H1 (cell line): ENCODE measurements around the gene ALK. TPM values are rescaled to one million over a fixed set of nuclear protein-coding genes. Genes with fewer than 3 reads are reported as not detected.

Experiments
- CTCF ChIA-PET: fragments of 300-600 bp; sonication (Branson Sonifier 250); formaldehyde crosslinking; loops from one replicate; lab custom pipeline; 2021; ENCODE audit not compliant: partially characterized antibody; lab: Charles Lee
- POLR2A ChIA-PET: fragments of 300-600 bp; sonication (Branson Sonifier 250); formaldehyde crosslinking; loops from one replicate; lab custom pipeline; 2021; ENCODE audit warnings: inconsistent platforms; ENCODE audit not compliant: partially characterized antibody; lab: Charles Lee
- DNase-seq, 2 experiments: peaks; one replicate each; pipeline versions ENCODE4 v3.0.0 to v3.0.0-alpha.2; 2010 to 2022; ENCODE audit warnings: low spot score in 2 of 2, low read depth in 1 of 2, mixed read lengths in 1 of 2
- FAIRE-seq: peaks from 2 replicates; lab custom pipeline; 2011; peaks lifted over from hg19 to GRCh38; lab: Jason Lieb, UNC
- H2AFZ ChIP-seq: 2 replicates; pipeline ENCODE4 v1.8.1; 2012; ENCODE audit warnings: low read length, inconsistent platforms
- H2AK5ac ChIP-seq: 2 replicates; pipeline ENCODE4 v1.6.1; 2013; ENCODE audit warnings: low read depth, low read length
- H2BK120ac ChIP-seq: replicated peaks from 2 replicates; pipeline ENCODE3; 2013; ENCODE audit warnings: low read depth, low read length, inconsistent platforms
- H2BK12ac ChIP-seq: 2 replicates; pipeline ENCODE4 v1.6.1; 2013; ENCODE audit warnings: low read depth, low read length
- H2BK15ac ChIP-seq: 2 replicates; pipeline ENCODE4 v1.6.1; 2013; ENCODE audit warnings: low read length
- H2BK20ac ChIP-seq: 2 replicates; pipeline ENCODE4 v1.6.1; 2013; ENCODE audit warnings: low read length
- H2BK5ac ChIP-seq: 2 replicates; pipeline ENCODE4 v1.6.1; 2013; ENCODE audit warnings: low read depth, low read length
- H3K14ac ChIP-seq: 2 replicates; pipeline ENCODE4 v1.6.1; 2013; ENCODE audit warnings: inconsistent platforms; ENCODE audit not compliant: insufficient read length
- H3K18ac ChIP-seq: 2 replicates; pipeline ENCODE4 v1.6.1; 2013; ENCODE audit warnings: low read length; ENCODE audit errors: extremely low read depth
- H3K23ac ChIP-seq: 2 replicates; pipeline ENCODE4 v1.6.1; 2013; ENCODE audit warnings: inconsistent platforms; ENCODE audit not compliant: insufficient read length
- H3K23me2 ChIP-seq: 2 replicates; pipeline ENCODE4 v1.6.1; 2013; ENCODE audit warnings: low read depth, low read length
- H3K27ac ChIP-seq: 2 replicates; pipeline ENCODE4 v1.6.1; 2011; ENCODE audit warnings: low read depth, low read length, inconsistent platforms
- H3K27me3 ChIP-seq, 4 experiments: replicated peaks in 1 of 4; 1 replicate in 1 of 4; 2 replicates in 3 of 4; pipeline versions ENCODE4 v1.6.1 to v1.8.1; 2011 to 2013; ENCODE audit warnings: low read length in 3 of 4, mild to moderate bottlenecking in 3 of 4, inconsistent platforms in 2 of 4, mixed read lengths in 2 of 4, moderate library complexity in 1 of 4; ENCODE audit not compliant: control insufficient read depth in 3 of 4, insufficient read depth in 3 of 4; ENCODE audit errors: extremely low read depth in 1 of 4
- H3K36me3 ChIP-seq, 4 experiments: 2 replicates each; pipeline versions ENCODE4 v1.6.1 to v1.8.1; 2011 to 2013; ENCODE audit warnings: mild to moderate bottlenecking in 4 of 4, low read length in 3 of 4, moderate library complexity in 2 of 4, control low read depth in 1 of 4, inconsistent platforms in 1 of 4; ENCODE audit not compliant: insufficient read depth in 4 of 4, control insufficient read depth in 2 of 4
- H3K4ac ChIP-seq: replicated peaks from 2 replicates; pipeline ENCODE3; 2013; ENCODE audit warnings: low read length, low read depth, mixed read lengths, inconsistent platforms; ENCODE audit not compliant: insufficient read length
- H3K4me1 ChIP-seq, 4 experiments: replicated peaks in 1 of 4; 1 replicate in 1 of 4; 2 replicates in 3 of 4; pipeline versions ENCODE4 v1.6.1 to v1.8.1; 2011 to 2013; ENCODE audit warnings: low read length in 3 of 4, inconsistent platforms in 2 of 4, mixed read lengths in 1 of 4; ENCODE audit not compliant: insufficient read depth in 4 of 4, control insufficient read depth in 3 of 4
- H3K4me2 ChIP-seq, 2 experiments: 2 replicates each; pipeline versions ENCODE4 v1.6.1 to v1.8.1; 2011 to 2013; ENCODE audit warnings: low read depth in 2 of 2, low read length in 2 of 2, control low read depth in 1 of 2, inconsistent platforms in 1 of 2, mild to moderate bottlenecking in 1 of 2; ENCODE audit not compliant: insufficient read depth in 1 of 2
- H3K4me3 ChIP-seq, 4 experiments: fragments of 200-600, 300-600 bp in 1 of 4; sonication (generic), shearing (Covaris generic), sonication (Bioruptor Twin) in 1 of 4; 2 replicates each; pipeline versions ENCODE4 v1.5.1 to v1.8.1; 2011 to 2016; ENCODE audit warnings: low read length in 4 of 4, low read depth in 3 of 4, control low read depth in 2 of 4, inconsistent platforms in 2 of 4, mild to moderate bottlenecking in 2 of 4, mixed read lengths in 1 of 4, moderate library complexity in 1 of 4; ENCODE audit not compliant: insufficient read depth in 2 of 4; ENCODE audit errors: extremely low read depth in 1 of 4
- H3K56ac ChIP-seq: replicated peaks from 2 replicates; pipeline ENCODE3; 2013; ENCODE audit warnings: low read depth, mild to moderate bottlenecking, mixed read lengths, low read length, inconsistent platforms; ENCODE audit not compliant: insufficient read length
- H3K79me1 ChIP-seq: 2 replicates; pipeline ENCODE4 v1.6.1; 2013; ENCODE audit warnings: low read depth, low read length, control low read depth
- H3K79me2 ChIP-seq, 2 experiments: 2 replicates each; pipeline versions ENCODE4 v1.6.1 to v1.8.1; 2012 to 2013; ENCODE audit warnings: low read length in 2 of 2, mild to moderate bottlenecking in 2 of 2, inconsistent platforms in 1 of 2; ENCODE audit not compliant: insufficient read depth in 2 of 2, control insufficient read depth in 1 of 2
- H3K9ac ChIP-seq, 4 experiments: replicated peaks in 1 of 4; 1 replicate in 1 of 4; 2 replicates in 3 of 4; pipeline versions ENCODE4 v1.6.1 to v1.8.1; 2011 to 2013; ENCODE audit warnings: low read depth in 3 of 4, low read length in 3 of 4, control low read depth in 2 of 4, mild to moderate bottlenecking in 2 of 4, moderate library complexity in 2 of 4, inconsistent platforms in 1 of 4; ENCODE audit errors: extremely low read depth in 1 of 4
- H3K9me3 ChIP-seq, 2 experiments: 2 replicates each; pipeline versions ENCODE4 v1.6.1 to v1.8.1; 2012 to 2013; ENCODE audit warnings: mild to moderate bottlenecking in 2 of 2, moderate library complexity in 2 of 2, control low read depth in 1 of 2, inconsistent platforms in 1 of 2, low read depth in 1 of 2, low read length in 1 of 2, mixed read lengths in 1 of 2; ENCODE audit not compliant: insufficient read depth in 2 of 2
- H4K20me1 ChIP-seq, 2 experiments: replicated peaks in 1 of 2; 2 replicates each; pipeline versions ENCODE3 to v1.8.1; 2011 to 2013; ENCODE audit warnings: inconsistent platforms in 2 of 2, low read length in 2 of 2, mild to moderate bottlenecking in 1 of 2; ENCODE audit not compliant: insufficient read depth in 2 of 2, control insufficient read depth in 1 of 2
- H4K5ac ChIP-seq: 2 replicates; pipeline ENCODE4 v1.6.1; 2013; ENCODE audit warnings: low read length, low read depth, mixed read lengths, inconsistent platforms; ENCODE audit not compliant: insufficient read length
- H4K8ac ChIP-seq: 2 replicates; pipeline ENCODE4 v1.8.0; 2013; ENCODE audit warnings: mild to moderate bottlenecking, moderate library complexity, low read length, inconsistent platforms; ENCODE audit not compliant: insufficient read depth; ENCODE audit errors: extremely low read depth
- H4K91ac ChIP-seq: replicated peaks from 2 replicates; pipeline ENCODE3; 2013; ENCODE audit warnings: low read length, mixed read lengths, inconsistent platforms; ENCODE audit not compliant: insufficient read length
- GABPA ChIP-seq: IDR thresholded peaks from 2 replicates; pipeline ENCODE4 v1.6.1; 2011; ENCODE audit warnings: mild to moderate bottlenecking, low read length, moderate library complexity, borderline replicate concordance; ENCODE audit not compliant: insufficient read depth
- KDM4A ChIP-seq: IDR thresholded peaks from one replicate; pipeline ENCODE4 v1.7.1; 2012; ENCODE audit warnings: low read depth, mild to moderate bottlenecking, moderate library complexity, low read length, inconsistent platforms; ENCODE audit not compliant: severe bottlenecking
- MAFK ChIP-seq: IDR thresholded peaks from 2 replicates; pipeline ENCODE4 v1.6.1; 2012; ENCODE audit warnings: low read depth, mild to moderate bottlenecking, improper control_type of control experiment, low read length
- PHF8 ChIP-seq: fragments of 200-600 bp; sonication (generic); conservative IDR thresholded peaks from 2 replicates; pipeline ENCODE4 v1.7.1; 2012; ENCODE audit warnings: low read depth, mild to moderate bottlenecking, inconsistent platforms, low read length, moderate library complexity
- RXRA ChIP-seq: IDR thresholded peaks from 2 replicates; pipeline ENCODE4 v1.6.1; 2011; ENCODE audit warnings: low read depth, mild to moderate bottlenecking, low read length, moderate library complexity; ENCODE audit not compliant: insufficient read depth
- SUZ12 ChIP-seq: fragments of 200-600 bp; sonication (generic); IDR thresholded peaks from 2 replicates; pipeline ENCODE4 v1.6.1; 2012; ENCODE audit warnings: mild to moderate bottlenecking, inconsistent platforms, low read length, moderate library complexity, mixed read lengths
- WGBS, 2 experiments: shearing (Covaris generic) in 1 of 2; methylation state at CpG; one replicate each; pipeline versions ENCODE4 v1.1.6 to v1.1.7; 2013 to 2015; ENCODE audit warnings: low lambda C conversion rate in 2 of 2, mixed read lengths in 2 of 2, inconsistent platforms in 1 of 2, low coverage in 1 of 2, missing lambda C conversion rate in 1 of 2; ENCODE audit not compliant: insufficient replicate concordance in 2 of 2, insufficient coverage in 1 of 2, insufficient read length in 1 of 2; ENCODE audit errors: extremely low coverage in 1 of 2, missing lambda C conversion rate in 1 of 2; 5-methylcytosine and 5-hydroxymethylcytosine counted together
- polyA plus RNA-seq, 7 experiments: library from polyadenylated mRNA; depleted of rRNA in 3 of 7; stranded (reverse) in 5 of 7; unstranded in 2 of 7; fragments of >200 nt in 5 of 7; fragments of 200-250 nt in 2 of 7; gene quantifications; 1 replicate in 5 of 7; 2 replicates in 1 of 7; 4 replicates in 1 of 7; pipeline versions ENCODE4 v1.2.1 to v1.2.3, GENCODE V29; 2011 to 2013; ENCODE audit warnings: missing spikeins in 2 of 7, mixed read lengths in 2 of 7
- total RNA-seq: library from RNA; stranded (reverse); fragmentation: NEBNext Ultra II Directional; extraction: Animal tissue kit (Norgen Biotek cat#: 25700); gene quantifications from 2 replicates; pipeline ENCODE4 v1.2.1, GENCODE V29; 2021
- TF ChIP-seq, protein P1 (sequence below), 3 experiments: IDR thresholded peaks; 1 replicate in 2 of 3; 2 replicates in 1 of 3; pipeline versions ENCODE4 v1.5.1 to v1.6.1; 2011; ENCODE audit warnings: low read length in 3 of 3, mild to moderate bottlenecking in 3 of 3, inconsistent platforms in 2 of 3, low read depth in 1 of 3, moderate library complexity in 1 of 3; ENCODE audit not compliant: insufficient read depth in 1 of 3; ENCODE audit errors: control extremely low read depth in 1 of 3

Gene ALK
- total and polyA plus RNA-seq, 2 of the 8 experiments (the other 6 are each of a cell fraction or from before 2014, with no cell fraction given), result 0.02 to 0.09 TPM

DNA sequence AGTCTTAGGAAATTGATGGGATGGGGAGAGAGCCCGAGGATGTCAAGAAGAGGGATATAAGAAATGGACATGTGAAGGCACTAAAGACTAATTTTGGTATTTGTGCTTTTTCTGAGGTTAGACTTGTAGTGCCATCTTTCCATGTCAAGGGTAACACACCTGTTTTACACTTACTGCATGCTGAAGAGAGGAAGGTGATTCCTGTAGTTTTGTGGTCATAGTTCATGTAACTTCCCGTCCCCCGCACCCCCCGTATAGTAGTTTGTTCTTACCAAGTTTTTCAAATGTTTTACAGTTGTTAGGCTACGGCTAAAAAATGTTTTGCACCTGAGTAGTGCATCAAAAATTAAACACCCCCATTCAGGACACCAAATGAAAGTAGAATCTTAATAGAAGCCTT lies 732.3 kb downstream of the ALK start:
- POLR2A ChIA-PET, result no interaction called here

More for the DNA sequence above, 732.3 kb downstream of the ALK start:
- H4K8ac ChIP-seq, result no peak overlapping the region
- no peak overlapping the region for H3K4me3 ChIP-seq
- no peaks in the 10 kb centered on the region for H3K79me1 ChIP-seq
- no peak overlapping the region for H3K14ac ChIP-seq
- no peaks in the 10 kb centered on the region for H4K20me1 ChIP-seq
- H3K4me2 ChIP-seq, result no peak overlapping the region
- no peak overlapping the region for H4K91ac ChIP-seq
- no peaks in the 10 kb centered on the region for H3K79me2 ChIP-seq
- H3K18ac ChIP-seq, result no peak overlapping the region
- 93% methylated on average over 5 of the region's 5 CpGs; no CpG with 5 or more reads in 1 of the 2 experiments for WGBS, 2 experiments
- H3K9ac ChIP-seq, result no peak overlapping the region
- no peaks in the 10 kb centered on the region for H3K23me2 ChIP-seq
- no peak overlapping the region for H4K5ac ChIP-seq
- H2BK12ac ChIP-seq, result no peak overlapping the region
- no peak overlapping the region for H2BK5ac ChIP-seq
- H3K36me3 ChIP-seq, result no peaks in the 10 kb centered on the region
- H3K27me3 ChIP-seq, result no peaks in the 10 kb centered on the region
- no peak overlapping the region for H2BK120ac ChIP-seq
- no peak overlapping the region for H2AK5ac ChIP-seq
- H3K4ac ChIP-seq, result no peak overlapping the region
- no peak for DNase-seq
- TF ChIP-seq KDM4A (no peak), SUZ12 (no peak), GABPA (no peak), RXRA (no peak), PHF8 (no peak), MAFK (no peak)
- TF ChIP-seq, protein P1, sequence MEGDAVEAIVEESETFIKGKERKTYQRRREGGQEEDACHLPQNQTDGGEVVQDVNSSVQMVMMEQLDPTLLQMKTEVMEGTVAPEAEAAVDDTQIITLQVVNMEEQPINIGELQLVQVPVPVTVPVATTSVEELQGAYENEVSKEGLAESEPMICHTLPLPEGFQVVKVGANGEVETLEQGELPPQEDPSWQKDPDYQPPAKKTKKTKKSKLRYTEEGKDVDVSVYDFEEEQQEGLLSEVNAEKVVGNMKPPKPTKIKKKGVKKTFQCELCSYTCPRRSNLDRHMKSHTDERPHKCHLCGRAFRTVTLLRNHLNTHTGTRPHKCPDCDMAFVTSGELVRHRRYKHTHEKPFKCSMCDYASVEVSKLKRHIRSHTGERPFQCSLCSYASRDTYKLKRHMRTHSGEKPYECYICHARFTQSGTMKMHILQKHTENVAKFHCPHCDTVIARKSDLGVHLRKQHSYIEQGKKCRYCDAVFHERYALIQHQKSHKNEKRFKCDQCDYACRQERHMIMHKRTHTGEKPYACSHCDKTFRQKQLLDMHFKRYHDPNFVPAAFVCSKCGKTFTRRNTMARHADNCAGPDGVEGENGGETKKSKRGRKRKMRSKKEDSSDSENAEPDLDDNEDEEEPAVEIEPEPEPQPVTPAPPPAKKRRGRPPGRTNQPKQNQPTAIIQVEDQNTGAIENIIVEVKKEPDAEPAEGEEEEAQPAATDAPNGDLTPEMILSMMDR (IDR thresholded peaks at IDR 0.05; ENCODE audit: control extremely low read depth in 1 of 3, insufficient read depth in 1 of 3, low read depth in 1 of 3, low read length in 3 of 3), result no peak
- H2AFZ ChIP-seq, result no peak overlapping the region
- CTCF ChIA-PET, result no interaction called here
- no peak overlapping the region for H3K27ac ChIP-seq
- no peak overlapping the region for H3K56ac ChIP-seq
- H3K23ac ChIP-seq, result no peak overlapping the region
- peaks cover 0 to 4% of the 10 kb centered on the region in 2 experiments; a peak in 1 of 4 replicates for H3K9me3 ChIP-seq
- no peak for FAIRE-seq
- no peak overlapping the region for H2BK15ac ChIP-seq
- H2BK20ac ChIP-seq, result no peak overlapping the region
- no peaks in the 10 kb centered on the region for H3K4me1 ChIP-seq
